ENCODE measurements around the gene KIFC1. TPM values are rescaled to one million over a fixed set of nuclear protein-coding genes. Genes with fewer than 3 reads are reported as not detected.

Gene KIFC1
- total RNA-seq, 2 donors from 2014 or later, result 52.9 to 115 TPM

DNA sequence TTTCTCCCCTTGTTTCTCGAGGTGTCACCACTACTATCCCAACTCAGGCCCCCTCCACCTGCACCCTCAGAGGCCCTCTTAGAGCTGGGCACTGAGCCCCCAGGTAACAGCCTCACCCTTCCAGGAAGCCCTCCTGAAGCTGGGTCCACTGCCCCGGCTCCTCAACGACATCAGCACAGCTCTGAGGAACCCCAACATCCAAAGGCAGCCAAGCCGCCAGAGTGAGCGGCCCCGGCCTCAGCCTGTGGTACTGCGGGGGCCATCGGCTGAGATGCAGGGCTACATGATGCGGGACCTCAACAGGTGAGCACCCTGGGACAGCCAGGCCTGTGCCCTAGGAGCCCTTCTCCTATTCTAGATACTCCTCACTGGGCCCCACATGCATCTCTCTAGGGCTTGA, 49.8 kb downstream of the KIFC1 start:
- Mint-ChIP-seq H3K9me3 (no peaks in the 10 kb centered on the region), H3K36me3 (peaks cover 11% of the 10 kb centered on the region), H3K27ac (no peak overlapping the region), H3K4me3 (no peak overlapping the region), H3K27me3 (no peaks in the 10 kb centered on the region), H3K4me1 (ENCODE audit: low read depth in 2 of 2) (peaks cover 4 to 9% of the 10 kb centered on the region in 2 donors)
- ATAC-seq, result no peak
- no peak for DNase-seq (ENCODE audit: low spot score)

DNA sequence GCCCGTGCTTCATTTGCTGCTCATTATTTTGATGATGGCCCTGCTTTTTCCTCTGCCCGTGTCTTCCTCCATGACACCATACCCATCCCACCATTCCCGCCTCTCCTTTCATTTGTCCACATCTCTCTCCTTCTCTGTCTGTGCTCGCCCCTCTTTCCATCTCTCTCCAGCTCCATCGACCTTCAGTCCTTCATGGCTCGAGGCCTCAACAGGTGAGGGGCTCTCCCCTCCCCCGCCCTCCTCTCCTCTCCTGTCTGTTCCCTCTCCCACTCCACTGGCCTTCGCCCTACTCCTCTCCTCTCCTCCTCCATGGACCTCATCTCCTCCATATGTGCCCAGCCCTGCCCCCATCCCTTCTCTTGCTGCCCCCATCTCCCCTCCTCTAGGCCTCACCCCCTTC, 50.7 kb downstream of the KIFC1 start:
- Mint-ChIP-seq H3K27ac (peak overlapping the region in 1 of 2 donors; percentile 25), H3K4me3 (no peak overlapping the region), H3K36me3 (peaks cover 9% of the 10 kb centered on the region), H3K4me1 (ENCODE audit: low read depth in 2 of 2) (peaks cover 4 to 9% of the 10 kb centered on the region in 2 donors), H3K27me3 (no peaks in the 10 kb centered on the region), H3K9me3 (no peaks in the 10 kb centered on the region)
- ATAC-seq, result no peak
- DNase-seq (ENCODE audit: low spot score), result no peak

DNA sequence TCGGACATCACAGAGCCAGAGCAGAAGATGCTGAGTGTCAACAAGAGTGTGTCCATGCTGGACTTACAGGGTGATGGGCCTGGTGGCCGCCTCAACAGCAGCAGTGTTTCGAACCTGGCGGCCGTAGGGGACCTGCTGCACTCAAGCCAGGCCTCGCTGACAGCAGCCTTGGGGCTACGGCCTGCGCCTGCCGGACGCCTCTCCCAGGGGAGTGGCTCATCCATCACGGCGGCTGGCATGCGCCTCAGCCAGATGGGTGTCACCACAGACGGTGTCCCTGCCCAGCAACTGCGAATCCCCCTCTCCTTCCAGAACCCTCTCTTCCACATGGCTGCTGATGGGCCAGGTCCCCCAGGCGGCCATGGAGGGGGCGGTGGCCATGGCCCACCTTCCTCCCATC, 51.4 kb downstream of the KIFC1 start:
- Mint-ChIP-seq H3K4me1 (ENCODE audit: low read depth in 2 of 2) (peaks cover 4 to 14% of the 10 kb centered on the region in 2 donors), H3K4me3 (no peak overlapping the region)
- no peak for ATAC-seq

DNA sequence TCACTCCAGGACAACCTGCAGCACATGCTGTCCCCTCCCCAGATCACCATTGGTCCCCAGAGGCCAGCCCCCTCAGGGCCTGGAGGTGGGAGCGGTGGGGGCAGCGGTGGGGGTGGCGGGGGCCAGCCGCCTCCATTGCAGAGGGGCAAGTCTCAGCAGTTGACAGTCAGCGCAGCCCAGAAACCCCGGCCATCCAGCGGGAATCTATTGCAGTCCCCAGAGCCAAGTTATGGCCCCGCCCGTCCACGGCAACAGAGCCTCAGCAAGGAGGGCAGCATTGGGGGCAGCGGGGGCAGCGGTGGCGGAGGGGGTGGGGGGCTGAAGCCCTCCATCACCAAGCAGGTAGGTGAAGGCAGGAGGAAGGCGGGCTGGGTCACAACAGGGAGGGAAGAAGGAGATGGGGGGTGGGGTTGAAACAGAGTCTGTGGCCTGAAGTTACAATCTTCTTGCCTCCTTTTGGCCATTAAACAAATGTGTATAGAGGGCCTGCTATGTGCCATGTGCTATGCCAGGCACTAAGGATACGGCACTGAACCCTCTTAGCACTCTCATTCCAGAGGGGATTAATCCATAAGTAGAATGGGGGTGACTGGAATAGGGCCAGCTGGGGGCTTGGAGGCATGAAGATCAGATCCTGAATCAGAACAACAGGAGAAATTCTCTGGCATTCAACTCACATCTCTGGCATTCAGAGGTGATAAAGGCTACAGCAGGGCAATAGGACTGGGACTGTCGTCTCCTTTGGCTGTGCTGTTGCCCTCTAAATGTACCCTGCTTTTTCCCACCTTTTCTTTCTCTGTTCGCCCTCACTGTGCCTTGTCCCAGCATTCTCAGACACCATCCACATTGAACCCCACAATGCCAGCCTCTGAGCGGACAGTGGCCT, 52.2 kb downstream of the KIFC1 start:
- DNase-seq (ENCODE audit: low spot score), result no peak
- Mint-ChIP-seq H3K27ac (no peak overlapping the region), H3K36me3 (peaks cover 4% of the 10 kb centered on the region), H3K27me3 (no peaks in the 10 kb centered on the region), H3K4me3 (no peak overlapping the region), H3K9me3 (no peaks in the 10 kb centered on the region), H3K4me1 (ENCODE audit: low read depth in 2 of 2) (peaks cover 3 to 22% of the 10 kb centered on the region in 2 donors)
- ATAC-seq, result no peak

More for the DNA sequence above, 51.4 kb downstream of the KIFC1 start:
- no peaks in the 10 kb centered on the region for H3K9me3 Mint-ChIP-seq
- no peak overlapping the region for H3K27ac Mint-ChIP-seq
- no peaks in the 10 kb centered on the region for H3K27me3 Mint-ChIP-seq
- no peak for DNase-seq (ENCODE audit: low spot score)
- peaks cover 5% of the 10 kb centered on the region for H3K36me3 Mint-ChIP-seq

DNA sequence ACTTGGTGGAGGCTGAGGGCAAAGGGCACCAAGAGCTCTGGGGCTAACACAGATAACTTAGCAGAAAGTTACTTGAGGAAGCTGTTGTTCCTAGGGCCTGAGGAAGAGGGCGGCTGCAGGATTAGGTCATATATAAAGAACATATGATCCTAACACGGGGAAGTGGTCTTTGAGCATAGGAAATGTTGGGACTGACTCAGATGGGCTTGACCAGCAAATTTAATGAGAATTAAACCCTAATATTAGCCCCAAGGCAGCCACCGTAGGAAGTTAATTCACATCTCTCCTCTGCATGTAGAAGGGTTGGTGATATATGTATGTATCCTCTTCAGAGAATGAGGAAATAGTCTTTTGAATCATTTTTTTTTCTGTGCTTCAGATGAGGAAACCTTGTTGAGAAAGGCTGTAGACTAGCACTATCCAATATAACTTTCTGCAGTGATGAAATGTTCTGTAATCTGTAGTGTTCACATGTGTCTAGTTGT, 53.5 kb downstream of the KIFC1 start:
- no peaks in the 10 kb centered on the region for H3K27me3 Mint-ChIP-seq
- no peak overlapping the region for H3K4me3 Mint-ChIP-seq
- no peaks in the 10 kb centered on the region for H3K36me3 Mint-ChIP-seq
- H3K4me1 Mint-ChIP-seq (ENCODE audit: low read depth in 2 of 2), result peaks cover 0 to 31% of the 10 kb centered on the region in 2 donors
- no peak overlapping the region for H3K27ac Mint-ChIP-seq
- ATAC-seq, result no peak
- no peak for DNase-seq (ENCODE audit: low spot score)
- no peaks in the 10 kb centered on the region for H3K9me3 Mint-ChIP-seq

DNA sequence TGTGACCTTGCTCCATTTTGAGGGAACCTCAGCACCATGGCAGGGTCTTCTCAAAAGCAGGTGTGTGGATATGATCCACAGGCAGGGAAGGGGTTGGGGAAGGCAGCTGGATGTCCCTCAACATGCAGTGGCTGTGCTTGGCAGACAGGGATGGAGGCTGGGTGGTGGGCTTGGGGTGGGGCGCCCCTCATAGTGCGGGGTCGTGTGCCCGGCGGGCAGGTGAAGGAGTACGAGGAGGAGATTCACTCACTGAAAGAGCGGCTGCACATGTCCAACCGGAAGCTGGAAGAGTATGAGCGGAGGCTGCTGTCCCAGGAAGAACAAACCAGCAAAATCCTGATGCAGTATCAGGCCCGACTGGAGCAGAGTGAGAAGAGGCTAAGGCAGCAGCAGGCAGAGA, 54.7 kb downstream of the KIFC1 start:
- Mint-ChIP-seq H3K4me1 (ENCODE audit: low read depth in 2 of 2) (peaks cover 0 to 37% of the 10 kb centered on the region in 2 donors), H3K27ac (peak overlapping the region in 1 of 2 donors; percentile 18), H3K27me3 (no peaks in the 10 kb centered on the region), H3K4me3 (no peak overlapping the region), H3K36me3 (no peaks in the 10 kb centered on the region), H3K9me3 (no peaks in the 10 kb centered on the region)
- DNase-seq (ENCODE audit: low spot score) (no peak), ATAC-seq (no peak)

DNA sequence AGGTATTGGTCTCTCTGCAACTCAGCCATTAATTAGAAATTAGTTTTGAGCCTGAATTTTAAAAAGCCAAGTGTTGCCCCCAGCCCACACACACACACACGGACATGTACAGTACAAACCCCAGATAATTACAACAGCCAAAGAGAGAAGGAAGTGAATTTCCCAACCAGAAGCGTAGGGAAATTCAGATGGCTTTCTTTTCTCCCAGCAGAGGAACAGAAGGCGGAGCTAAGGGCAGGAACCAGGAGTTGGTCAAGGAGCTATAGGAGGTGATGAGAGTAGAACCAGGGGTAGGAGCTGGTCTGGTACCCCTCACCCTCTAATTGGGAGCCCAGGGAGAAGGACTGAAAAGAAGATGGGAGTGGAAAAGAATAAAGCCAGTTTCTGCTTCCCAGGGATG, 58.8 kb downstream of the KIFC1 start:
- Mint-ChIP-seq H3K4me1 (ENCODE audit: low read depth in 2 of 2) (peaks cover 19 to 48% of the 10 kb centered on the region in 2 donors), H3K9me3 (no peaks in the 10 kb centered on the region), H3K27ac (no peak overlapping the region), H3K36me3 (no peaks in the 10 kb centered on the region), H3K4me3 (no peak overlapping the region), H3K27me3 (no peaks in the 10 kb centered on the region)
- ATAC-seq (no peak), DNase-seq (ENCODE audit: low spot score) (no peak)

DNA sequence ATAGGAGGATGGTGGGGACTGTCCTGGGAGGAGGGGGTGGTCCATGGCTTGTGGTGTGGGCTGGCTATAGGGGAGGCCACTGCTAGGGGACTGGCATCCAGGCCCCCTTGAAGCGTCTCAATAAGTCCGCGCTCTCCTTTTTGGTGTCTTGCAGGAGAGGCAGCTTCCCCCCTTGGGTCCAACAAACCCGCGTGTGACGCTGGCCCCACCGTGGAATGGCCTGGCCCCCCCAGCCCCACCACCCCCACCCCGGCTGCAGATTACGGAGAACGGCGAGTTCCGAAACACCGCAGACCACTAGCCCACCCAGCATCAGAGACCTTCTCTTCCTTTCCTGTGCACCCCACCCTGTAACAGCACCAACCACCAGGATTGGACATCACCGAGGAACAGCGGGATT, 60.0 kb downstream of the KIFC1 start:
- no peak for ATAC-seq
- H3K9me3 Mint-ChIP-seq, result no peaks in the 10 kb centered on the region
- H3K36me3 Mint-ChIP-seq, result no peaks in the 10 kb centered on the region
- H3K4me1 Mint-ChIP-seq (ENCODE audit: low read depth in 2 of 2), result peaks cover 20 to 52% of the 10 kb centered on the region in 2 donors
- H3K4me3 Mint-ChIP-seq, result no peak overlapping the region
- H3K27me3 Mint-ChIP-seq, result no peaks in the 10 kb centered on the region
- H3K27ac Mint-ChIP-seq, result no peak overlapping the region
- no peak for DNase-seq (ENCODE audit: low spot score)

DNA sequence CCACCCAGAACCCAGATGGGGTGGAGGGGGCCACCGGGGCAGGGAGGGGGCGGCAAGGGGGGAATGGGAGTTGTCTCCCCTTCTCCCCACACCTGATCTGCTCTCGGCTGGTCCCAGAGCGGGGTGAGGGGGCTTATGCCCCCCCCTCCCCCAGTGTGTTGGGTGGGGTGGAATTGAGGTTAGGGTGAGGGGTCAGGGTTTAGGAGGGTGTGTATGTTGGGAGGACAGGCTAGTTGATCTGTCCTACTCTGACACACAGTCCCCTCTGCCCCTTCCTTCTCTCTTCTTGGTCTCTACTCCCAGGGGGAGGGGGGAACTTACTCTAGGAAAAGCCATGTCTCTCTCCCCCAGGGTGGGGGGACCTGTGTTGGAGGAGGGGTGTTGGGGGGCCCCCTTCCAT, 60.9 kb downstream of the KIFC1 start:
- H3K4me1 Mint-ChIP-seq (ENCODE audit: low read depth in 2 of 2), result peaks cover 20 to 49% of the 10 kb centered on the region in 2 donors
- H3K27me3 Mint-ChIP-seq, result no peaks in the 10 kb centered on the region
- DNase-seq (ENCODE audit: low spot score), result no peak
- H3K27ac Mint-ChIP-seq, result peak overlapping the region in 1 of 2 donors; percentile 80
- no peak for ATAC-seq
- H3K9me3 Mint-ChIP-seq, result no peaks in the 10 kb centered on the region
- no peaks in the 10 kb centered on the region for H3K36me3 Mint-ChIP-seq
- no peak overlapping the region for H3K4me3 Mint-ChIP-seq

DNA sequence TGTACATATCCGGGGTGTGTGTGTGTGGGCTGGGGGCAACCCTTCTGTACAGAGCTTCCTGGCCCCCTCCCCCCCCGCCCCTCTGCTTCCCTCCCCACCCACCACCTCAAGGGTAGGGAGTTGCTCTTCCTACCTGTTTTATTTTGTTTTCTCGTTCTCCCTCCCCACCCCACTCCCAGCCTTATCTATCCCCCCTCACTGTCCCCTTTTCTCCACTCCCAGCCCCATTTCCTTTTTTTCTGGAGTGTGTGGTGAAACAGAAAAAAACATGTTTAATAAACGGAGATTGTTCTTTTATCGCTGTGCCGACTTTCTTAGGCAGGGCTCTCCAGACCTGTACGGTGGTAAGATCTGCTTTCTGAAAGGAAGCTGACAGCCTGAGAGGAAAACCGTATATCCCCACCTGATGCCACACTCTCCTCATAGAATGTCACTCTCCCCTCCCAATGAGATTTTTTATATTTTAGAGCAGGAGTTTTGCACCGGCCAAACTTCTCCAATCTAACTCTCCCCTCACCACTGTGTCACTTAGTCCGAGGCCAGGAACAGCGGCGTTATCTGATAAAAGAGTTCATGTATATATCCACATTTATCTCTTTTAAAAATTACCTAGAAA, 61.9 kb downstream of the KIFC1 start:
- DNase-seq (ENCODE audit: low spot score) (no peak), ATAC-seq (no peak)
- peak overlapping the region; percentile 80 to 94 for H3K27ac Mint-ChIP-seq
- H3K36me3 Mint-ChIP-seq, result no peaks in the 10 kb centered on the region
- H3K9me3 Mint-ChIP-seq, result no peaks in the 10 kb centered on the region
- no peaks in the 10 kb centered on the region for H3K27me3 Mint-ChIP-seq
- peaks cover 20 to 43% of the 10 kb centered on the region in 2 donors for H3K4me1 Mint-ChIP-seq (ENCODE audit: low read depth in 2 of 2)
- peak overlapping the region; percentile 93 for H3K4me3 Mint-ChIP-seq

DNA sequence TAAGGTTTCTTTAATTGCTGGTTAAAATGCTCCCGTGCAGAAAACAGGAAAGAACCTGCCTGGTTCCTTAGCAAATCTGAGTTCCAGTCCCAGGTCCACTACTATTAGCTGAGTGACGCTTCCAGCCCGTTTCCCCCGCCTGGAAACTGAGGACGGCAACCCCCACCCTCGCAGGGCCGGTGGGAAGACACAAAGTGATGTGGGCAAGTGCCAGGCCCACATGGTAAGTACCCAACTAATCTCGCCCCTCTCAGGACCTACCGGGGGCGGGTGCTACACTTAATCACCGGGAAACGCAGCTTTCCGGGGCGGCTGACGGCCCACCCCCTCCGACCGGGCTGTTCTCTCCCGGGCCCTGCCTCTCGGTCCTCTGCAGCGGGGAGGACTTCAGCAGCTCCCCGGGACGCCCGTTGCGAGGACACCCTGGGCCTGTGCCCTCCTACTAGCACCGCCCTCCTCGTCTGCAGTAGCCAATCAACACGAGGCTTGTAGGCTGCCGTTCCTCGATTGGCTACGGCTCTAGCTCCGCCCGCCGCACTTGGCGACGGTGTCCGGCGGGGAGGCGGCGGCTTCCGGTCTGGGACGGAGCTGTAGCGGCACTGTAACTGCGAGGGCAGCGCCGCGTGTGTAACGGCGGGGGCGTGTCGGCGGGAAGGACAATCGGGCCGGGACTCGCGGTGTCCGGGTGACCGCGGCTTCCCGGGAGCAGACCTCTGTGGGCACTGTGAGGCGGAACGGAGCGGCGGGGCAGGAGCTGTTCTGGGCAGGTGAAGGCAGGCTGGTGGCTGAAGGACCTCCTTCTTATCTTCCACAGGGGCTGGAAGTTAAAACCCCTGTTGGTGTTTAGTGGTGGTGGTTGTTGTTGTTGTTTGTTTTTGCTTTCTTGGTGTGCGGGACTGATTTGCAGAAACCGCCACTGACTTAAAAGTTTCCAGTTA, 62.7 kb downstream of the KIFC1 start, which contains the start of gene ZBTB9:
Gene ZBTB9 (plus strand): TSS at position 568 of the 938 bp plus-strand sequence. CDS start 525 bp downstream, outside the sequence.
- H3K9me3 Mint-ChIP-seq, result no peaks in the 10 kb centered on the region
- no peaks in the 10 kb centered on the region for H3K27me3 Mint-ChIP-seq
- DNase-seq (ENCODE audit: low spot score) (peak; percentile 98), ATAC-seq (peak; percentile 100)
- H3K4me1 Mint-ChIP-seq (ENCODE audit: low read depth in 2 of 2), result peaks cover 20 to 37% of the 10 kb centered on the region in 2 donors
- H3K27ac Mint-ChIP-seq, result peak within 1 kb of the TSS; percentile 80 to 94
- H3K4me3 Mint-ChIP-seq, result peak within 1 kb of the TSS; percentile 93
- no peaks in the 10 kb centered on the region for H3K36me3 Mint-ChIP-seq

DNA sequence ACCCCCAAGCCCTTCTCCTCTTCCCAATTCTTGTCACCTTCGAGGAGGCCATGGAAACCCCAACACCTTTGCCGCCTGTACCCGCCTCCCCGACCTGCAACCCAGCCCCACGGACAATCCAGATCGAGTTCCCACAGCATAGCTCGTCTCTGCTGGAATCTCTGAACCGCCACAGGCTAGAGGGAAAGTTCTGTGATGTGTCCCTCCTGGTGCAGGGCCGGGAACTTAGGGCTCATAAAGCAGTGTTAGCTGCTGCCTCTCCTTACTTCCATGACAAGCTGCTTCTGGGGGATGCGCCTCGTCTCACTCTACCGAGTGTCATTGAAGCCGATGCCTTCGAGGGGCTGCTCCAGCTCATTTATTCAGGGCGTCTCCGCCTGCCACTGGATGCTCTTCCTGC, 63.4 kb downstream of the KIFC1 start:
- Mint-ChIP-seq H3K36me3 (no peaks in the 10 kb centered on the region), H3K27ac (peak overlapping the region; percentile 80 to 94), H3K27me3 (no peaks in the 10 kb centered on the region), H3K4me1 (ENCODE audit: low read depth in 2 of 2) (peaks cover 20 to 33% of the 10 kb centered on the region in 2 donors), H3K4me3 (peak overlapping the region; percentile 93), H3K9me3 (no peaks in the 10 kb centered on the region)
- DNase-seq (ENCODE audit: low spot score) (no peak), ATAC-seq (no peak)

DNA sequence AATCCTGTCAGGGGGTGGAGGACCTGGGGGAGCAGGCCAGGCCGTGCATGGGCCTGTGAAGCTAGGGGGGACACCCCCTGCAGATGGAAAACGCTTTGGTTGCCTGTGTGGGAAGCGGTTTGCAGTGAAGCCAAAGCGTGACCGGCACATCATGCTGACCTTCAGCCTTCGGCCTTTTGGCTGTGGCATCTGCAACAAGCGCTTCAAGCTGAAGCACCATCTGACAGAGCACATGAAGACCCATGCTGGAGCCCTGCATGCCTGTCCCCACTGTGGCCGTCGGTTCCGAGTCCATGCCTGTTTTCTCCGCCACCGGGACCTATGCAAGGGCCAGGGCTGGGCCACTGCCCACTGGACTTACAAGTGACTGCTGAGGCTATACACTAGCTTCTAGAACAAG, 64.5 kb downstream of the KIFC1 start:
- Mint-ChIP-seq H3K27ac (no peak overlapping the region), H3K4me3 (no peak overlapping the region), H3K27me3 (no peaks in the 10 kb centered on the region), H3K4me1 (ENCODE audit: low read depth in 2 of 2) (peaks cover 20 to 27% of the 10 kb centered on the region in 2 donors), H3K36me3 (no peaks in the 10 kb centered on the region), H3K9me3 (no peaks in the 10 kb centered on the region)
- DNase-seq (ENCODE audit: low spot score) (no peak), ATAC-seq (no peak)
